HG03196 (cell line): ENCODE data around the gene INHBC.
"Not testable (repeated sequence)": the region's sequence is repeated elsewhere in the genome, so short reads cannot be mapped to it uniquely, and the experiment has no call there.

Source experiments
- ATAC-seq: cut with Tn5 transposase; IDR thresholded peaks from one replicate; pipeline ENCODE4 v1.9.1; 2021; ENCODE audit not compliant: unreplicated experiment

INHBC gene, protein sequence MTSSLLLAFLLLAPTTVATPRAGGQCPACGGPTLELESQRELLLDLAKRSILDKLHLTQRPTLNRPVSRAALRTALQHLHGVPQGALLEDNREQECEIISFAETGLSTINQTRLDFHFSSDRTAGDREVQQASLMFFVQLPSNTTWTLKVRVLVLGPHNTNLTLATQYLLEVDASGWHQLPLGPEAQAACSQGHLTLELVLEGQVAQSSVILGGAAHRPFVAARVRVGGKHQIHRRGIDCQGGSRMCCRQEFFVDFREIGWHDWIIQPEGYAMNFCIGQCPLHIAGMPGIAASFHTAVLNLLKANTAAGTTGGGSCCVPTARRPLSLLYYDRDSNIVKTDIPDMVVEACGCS

DNA sequence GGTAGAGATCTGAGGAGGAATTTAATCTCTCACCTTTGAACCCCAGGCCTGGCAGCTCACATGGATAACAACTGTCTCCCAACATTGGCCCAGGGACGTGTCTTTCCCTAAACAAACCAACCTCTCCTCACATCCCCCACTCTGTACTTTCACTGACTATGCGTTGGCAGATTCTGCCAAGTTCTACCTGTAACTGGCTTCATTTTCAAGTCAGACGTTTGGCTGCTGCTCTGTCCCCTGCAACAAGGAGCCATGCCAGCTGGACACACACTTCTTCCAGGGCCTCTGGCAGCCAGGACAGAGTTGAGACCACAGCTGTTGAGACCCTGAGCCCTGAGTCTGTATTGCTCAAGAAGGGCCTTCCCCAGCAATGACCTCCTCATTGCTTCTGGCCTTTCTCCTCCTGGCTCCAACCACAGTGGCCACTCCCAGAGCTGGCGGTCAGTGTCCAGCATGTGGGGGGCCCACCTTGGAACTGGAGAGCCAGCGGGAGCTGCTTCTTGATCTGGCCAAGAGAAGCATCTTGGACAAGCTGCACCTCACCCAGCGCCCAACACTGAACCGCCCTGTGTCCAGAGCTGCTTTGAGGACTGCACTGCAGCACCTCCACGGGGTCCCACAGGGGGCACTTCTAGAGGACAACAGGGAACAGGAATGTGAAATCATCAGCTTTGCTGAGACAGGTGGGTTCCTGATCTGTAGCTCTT, at the start of gene INHBC:
INHBC (plus strand) TSS at position 268 of the 707 bp plus-strand sequence; CDS start at position 371, 103 bp downstream.
- no peak for ATAC-seq

DNA sequence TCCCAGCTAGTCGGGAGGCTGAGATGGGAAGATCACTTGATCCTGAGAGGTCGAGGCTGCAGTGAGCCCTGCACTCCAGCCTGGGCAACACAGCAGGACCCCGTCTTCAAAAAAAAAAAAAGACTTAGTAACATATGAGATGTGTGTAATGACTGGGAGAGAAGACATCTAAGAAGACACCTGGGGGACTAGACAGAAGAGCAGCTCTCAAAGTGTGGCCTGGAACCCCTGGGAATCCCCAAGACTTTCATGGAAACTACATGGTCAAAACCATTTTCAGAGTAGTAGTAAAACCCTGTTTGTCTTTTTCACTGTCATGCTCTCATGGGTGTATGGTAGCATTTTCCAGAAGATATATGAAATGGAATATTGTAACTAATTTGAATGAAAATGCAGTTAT, 49.0 kb upstream of the INHBC start:
- no peak for ATAC-seq

DNA sequence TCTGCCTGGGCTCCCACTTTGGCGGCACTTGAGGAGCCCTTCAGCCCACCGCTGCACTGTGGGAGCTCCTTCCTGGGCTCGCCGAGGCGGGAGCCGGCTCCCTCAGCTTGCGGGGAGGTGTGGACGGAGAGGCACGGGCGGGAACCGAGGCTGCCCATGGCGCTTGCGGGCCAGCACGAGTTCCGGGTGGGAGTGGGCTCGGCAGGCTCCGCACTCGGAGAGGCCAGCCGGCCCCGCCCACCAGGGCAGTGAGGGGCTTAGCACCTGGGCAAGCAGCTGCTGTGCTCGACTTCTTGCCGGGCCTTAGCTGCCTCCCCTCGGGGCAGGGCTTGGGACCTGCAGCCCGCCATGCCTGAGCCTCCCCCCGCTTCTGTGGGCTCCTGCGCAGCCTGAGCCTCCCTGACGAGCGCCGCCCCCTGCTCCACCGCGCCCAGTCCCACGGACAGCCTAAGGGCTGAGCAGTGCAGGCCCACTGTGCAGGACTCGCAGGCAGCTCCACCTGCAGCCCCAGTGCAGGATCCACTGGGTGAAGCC, 48.3 kb upstream of the INHBC start:
- ATAC-seq, result no peak

DNA sequence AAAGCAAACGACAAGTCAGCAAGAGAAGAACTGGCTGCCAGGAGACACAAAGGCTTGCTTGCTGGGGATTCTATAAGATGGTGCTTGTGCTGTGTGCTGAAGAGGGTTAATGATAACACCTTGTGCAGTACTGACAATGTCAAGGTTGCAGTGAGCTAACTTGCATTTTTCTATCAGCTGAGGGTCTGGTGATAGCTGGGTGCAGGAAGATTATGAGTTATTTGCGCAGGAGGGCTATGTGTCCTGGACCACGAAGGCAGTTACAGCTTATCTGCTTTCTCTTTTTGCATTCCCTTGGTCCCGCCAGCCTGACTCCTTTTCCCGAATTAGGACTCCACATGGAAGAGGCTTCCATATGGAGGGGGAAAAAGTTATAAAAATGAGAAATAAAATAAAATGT, 46.2 kb upstream of the INHBC start:
- no peak for ATAC-seq

DNA sequence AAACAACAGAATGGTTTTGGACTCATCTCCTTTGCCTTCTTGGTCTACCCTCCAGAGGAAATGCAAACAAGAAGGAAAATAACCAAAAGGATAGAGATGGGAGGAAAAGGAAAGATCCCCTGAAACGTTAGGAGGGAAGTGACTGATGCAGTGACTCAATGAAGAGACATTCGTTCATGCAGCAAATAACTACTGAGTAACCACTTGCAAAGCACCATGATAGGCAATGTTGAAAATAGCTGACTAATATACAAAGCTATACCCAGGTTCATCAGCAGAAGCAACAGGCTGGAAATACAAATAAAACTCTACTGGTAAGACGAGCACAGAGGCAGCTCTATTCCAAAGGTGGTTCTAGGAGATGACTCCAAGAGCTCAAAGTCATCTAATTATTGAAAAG, 45.6 kb upstream of the INHBC start:
- no peak for ATAC-seq

DNA sequence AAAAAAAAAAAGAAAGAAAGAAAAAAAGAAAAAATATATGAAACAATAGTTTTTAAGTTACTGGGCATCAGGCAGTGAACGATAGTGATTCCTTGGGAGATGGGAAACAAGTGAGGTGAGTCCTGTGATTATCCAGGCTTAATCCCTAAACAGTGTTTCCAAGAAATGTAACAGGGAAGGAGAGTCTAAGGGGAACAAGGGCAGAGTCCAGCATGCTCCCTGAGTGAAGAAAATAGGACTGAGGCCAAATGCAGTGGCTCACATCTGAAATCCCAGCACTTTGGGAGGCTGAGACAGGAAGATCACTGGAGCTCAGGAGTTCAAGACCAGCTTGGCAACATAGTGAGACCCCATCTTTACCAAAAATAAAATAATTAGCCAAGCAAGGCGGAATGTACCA, 44.4 kb upstream of the INHBC start:
- ATAC-seq, result no peak

DNA sequence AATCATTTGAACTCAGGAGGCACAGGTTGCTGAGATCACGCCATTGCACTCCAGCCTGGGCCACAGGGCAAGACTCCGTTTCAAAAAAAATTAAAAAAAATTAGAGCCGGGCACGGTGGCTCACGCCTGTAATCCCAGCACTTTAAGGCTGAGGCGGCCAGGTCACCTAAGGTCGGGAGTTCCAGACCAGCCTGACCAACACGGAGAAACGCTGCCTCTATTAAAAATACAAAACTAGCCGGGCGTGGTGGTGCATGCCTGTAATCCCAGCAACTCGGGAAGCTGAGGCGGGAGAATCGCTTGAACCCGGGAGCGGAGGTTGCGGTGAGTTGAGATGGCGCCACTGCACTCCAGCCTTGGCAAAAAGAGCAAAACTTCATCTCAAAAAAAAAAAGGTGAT, 39.5 kb upstream of the INHBC start:
- ATAC-seq, result no peak

DNA sequence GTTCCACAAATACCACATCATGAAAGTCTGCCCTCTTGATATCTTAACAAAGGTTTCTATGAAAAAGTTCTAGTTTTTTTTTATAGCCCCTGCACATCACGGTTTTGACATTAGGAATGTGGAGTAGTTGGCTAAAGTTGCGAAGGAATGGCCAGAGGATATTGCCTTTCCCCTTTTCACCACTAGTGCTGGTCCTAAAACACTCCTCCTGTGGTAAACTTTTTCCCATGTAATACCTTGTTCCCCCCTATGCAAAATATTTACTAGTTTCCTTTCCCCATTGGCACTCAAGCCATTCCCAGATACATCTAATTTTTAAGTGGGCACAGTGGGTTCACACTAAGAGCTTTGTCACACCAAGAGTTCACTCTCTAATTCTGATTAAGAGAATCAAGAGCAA, 37.1 kb upstream of the INHBC start:
- no peak for ATAC-seq

DNA sequence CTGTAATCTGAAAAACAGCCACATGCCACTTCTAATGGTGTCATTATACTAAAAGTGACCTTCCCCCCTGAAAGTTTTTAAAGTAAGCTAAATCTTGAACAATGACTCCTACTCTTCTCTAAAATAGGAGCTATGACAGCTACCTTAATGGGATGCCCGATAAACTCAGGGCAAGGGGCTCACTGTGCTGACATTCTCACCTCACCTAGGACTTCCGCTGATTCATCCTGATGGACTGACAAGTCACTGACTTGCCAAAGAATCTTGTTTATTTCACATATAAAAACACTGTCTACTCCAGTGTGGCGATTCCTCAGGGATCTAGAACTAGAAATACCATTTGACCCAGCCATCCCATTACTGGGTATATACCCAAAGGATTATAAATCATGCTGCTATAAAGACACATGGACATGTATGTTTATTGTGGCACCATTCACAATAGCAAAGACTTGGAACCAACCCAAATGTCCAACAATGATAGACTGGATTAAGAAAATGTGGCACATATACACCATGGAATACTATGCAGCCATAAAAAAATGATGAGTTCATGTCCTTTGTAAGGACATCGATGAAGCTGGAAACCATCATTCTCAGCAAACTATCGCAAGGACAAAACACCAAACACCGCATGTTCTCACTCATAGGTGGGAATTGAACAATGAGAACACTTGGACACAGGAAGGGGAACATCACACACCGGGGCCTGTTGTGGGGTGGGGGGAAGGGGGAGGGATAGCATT, 34.7 kb upstream of the INHBC start:
- ATAC-seq, result not testable (repeated sequence)

DNA sequence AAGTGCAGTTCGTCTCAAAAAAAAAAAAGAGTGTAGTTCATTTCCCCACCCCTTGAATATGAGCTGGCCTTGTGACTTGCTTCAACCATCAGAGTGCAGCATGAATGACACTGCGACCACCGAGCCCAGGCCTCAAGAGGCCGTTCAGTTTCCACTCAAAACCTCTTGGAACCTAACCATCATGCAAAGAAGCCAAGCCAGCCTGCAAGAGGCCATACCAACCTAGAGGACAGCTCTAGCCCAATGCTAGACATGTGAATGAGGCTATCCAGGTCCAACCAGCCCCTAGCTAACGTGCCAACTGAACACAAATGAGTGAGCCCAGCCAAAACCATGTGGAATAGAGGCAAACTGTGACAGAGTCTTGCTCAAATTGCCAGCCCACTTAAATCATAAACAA, 33.4 kb upstream of the INHBC start:
- no peak for ATAC-seq

DNA sequence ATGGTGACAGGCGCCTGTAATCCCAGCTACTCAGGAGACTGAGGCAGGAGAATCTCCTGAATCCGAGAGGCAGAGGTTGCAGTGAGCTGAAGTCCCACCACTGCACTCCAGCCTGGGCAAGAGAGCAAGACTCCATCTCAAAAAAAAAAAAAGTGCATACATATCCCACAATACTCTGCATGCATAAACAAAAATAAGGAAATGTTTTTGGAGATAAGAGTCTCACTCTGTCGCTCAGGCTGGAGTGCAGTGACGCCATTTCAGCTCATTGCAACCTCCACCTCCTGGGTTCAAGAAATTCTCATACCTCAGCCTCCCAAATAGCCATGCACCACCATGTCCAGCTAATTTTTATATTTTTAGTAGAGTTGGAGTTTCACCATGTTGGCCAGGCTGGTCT, 32.4 kb upstream of the INHBC start:
- not testable (repeated sequence) for ATAC-seq

DNA sequence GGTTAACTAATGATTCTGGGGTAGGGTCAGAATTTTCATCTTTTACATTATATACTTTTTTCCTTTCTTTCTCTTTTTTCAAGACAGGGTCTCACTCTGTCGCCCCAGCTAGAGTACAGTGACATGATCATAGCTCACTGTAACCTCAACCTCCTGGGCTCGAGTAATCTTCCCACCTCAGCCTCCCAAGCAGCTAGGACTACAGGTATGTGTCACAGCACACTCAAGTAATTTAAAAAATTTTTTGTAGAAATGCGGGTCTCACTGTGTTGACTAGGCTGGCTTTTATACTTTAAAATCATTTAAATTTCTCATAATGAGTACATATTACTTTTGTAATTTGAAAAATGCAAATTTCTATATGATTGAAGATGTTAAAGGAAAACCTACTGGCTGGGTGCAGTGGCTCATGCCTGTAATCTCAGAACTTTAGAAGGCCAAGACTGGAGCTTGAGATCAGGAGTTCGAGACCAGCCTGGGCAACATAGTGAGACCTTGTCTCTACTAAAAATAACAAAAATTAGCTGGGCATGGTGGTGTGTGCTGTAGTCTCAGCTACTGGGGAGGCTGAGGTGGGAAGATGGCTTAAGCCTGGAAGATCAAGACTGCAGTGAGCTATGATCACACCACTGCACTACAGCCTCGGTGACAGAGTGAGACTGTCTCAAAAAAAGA, 29.5 kb upstream of the INHBC start:
- no peak for ATAC-seq

DNA sequence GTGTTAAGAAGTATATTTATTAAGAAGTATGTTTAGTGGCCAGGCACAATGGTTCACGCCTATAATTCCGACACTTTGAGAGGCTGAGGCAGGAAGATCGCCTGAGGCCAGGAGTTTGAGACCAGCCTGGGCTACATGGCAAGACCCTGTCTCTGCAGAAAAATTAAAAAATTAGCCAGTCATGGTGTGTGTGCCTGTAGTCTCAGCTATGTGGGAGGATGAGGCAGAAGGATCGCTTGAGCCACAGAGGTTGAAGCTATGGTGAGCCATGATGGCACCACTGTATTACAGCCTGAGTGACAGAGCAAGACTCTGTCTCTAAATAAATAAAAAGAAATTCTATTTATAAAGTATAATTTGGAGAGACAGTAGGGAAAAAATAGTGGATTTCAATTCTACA, 24.1 kb upstream of the INHBC start:
- ATAC-seq, result no peak

DNA sequence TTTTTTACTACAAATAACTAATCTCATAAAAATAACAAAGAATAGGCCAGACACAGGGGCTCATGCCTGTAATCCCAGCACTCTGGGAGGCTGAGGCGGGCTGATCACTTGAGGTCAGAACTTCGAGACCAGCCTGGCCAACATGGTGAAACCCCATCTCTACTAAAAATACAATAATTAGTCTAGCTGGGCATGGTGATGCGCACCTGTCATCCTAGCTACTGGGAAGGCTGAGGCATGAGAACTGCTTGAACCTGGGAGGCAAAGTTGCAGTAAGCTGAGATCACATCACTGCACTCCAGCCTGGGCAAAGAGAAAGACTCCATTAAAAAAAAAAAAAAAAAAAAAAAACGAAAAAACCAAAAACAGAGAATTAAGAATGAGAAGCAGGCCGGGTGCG, 20.4 kb upstream of the INHBC start:
- not testable (repeated sequence) for ATAC-seq

DNA sequence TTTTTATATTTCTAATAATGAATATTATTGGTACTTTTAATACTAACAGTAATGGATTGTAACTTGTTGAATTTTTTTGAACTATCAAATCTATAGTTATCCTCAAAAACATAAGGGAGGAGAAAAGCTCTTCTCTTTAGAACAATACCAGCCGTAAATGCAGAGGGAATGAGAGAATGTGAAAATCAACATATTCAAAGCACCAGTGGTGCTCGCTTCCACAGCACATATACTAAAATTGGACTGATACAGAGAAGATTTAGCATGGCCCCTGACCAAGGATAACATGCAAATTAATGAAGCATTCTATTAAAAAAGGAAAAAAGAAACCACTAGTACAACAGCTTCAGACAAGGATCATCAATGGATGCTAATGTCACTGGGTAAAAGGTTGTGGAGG, 19.5 kb upstream of the INHBC start:
- no peak for ATAC-seq

DNA sequence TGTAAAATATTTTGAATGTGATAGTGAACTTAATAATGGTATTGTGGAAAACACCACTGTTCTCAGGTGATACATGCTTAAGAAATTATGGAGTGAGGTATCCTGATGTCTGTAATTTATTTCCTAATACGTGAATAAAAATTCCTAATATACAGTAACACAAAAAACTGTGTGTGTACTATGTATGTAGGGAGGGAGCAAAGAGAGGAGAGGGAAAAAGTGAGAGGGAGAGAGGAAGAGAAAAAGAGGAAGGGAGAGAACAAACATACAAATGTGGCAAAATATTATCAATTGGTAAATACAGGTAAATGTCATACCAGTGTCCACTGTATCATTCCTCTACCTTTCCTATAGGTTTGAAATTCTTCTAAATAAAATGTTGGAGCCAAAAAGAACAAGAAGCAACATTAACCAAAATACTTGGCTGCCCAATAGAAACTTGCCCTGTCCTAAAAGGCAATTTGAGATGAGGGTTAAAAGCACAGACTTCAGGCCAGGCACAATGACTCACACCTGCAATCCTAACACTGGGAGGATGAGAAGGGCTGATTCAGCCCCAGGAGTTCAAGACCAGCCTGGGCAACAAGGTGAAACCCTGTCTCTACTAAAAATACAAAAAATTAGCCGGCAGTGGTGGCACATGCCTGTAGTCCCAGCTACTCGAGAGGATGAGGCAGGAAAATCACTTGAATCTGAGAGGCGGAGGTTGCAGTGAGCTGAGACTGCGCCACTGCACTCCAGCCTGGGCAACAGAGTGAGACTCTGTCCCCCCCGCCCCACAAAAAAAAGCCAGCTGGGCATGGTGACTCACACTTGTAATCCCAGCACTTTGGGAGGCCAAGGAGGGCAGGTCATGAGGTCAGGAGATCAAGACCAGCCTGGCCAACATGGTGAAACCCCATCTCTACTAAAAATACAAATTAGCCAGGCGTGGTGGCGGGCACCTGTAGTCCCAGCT, 18.3 kb upstream of the INHBC start:
- no peak for ATAC-seq

DNA sequence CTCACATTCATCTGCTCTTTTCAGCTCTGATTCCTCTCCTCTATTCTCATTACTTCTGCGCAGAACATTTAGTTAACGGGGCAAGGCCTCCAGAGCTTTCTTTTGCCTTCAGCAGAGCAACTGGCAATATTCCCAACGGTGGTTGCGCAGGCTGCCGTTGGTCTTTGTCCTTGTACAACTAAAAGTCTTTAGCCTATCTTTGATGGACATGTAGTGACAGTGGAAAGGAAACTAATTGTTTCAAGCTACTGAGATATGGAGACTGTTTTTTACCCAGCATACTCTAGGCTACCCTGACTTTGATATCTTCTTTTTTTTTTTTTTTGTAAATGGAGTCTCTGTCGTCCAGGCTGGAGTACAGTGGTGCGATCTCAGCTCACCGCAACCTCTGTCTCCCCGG, 16.3 kb upstream of the INHBC start:
- ATAC-seq, result no peak

DNA sequence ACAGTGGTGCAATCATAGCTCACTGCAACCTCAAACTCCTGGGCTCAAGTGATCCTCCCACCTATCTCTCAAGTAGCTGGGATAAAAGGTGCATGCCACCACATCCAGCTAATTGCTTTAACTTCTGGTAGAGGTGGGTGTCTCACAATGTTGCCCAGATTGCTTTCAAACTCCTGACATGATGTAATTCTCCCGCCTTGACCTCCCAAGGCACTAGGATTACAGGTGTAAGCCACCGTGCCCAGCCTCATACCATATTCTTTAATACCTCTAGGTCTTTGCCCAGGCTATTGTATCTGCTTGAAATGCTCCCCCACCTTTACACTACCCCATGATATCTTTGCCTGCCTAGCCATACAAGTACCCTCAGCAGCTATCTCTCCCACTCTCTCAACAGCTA, 15.1 kb upstream of the INHBC start:
- no peak for ATAC-seq

DNA sequence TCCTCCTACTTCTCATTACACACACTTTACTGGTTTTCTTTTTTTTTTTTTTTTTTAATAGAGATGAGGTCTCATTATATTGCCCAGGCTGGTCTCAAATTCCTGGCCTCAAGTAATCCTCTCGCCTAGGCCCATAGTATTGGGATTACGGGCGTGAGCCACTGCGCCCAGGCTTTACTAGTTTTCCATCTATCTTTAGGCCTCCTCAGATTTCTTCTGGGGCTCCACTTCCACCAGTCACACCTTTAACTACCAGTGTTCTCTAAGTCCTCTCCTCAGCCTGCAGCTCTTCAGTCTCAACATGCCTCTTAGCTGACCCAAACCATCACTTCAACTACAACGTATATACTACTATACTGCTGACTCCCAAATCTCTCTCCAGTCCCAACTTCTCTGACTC, 14.1 kb upstream of the INHBC start:
- ATAC-seq, result no peak

DNA sequence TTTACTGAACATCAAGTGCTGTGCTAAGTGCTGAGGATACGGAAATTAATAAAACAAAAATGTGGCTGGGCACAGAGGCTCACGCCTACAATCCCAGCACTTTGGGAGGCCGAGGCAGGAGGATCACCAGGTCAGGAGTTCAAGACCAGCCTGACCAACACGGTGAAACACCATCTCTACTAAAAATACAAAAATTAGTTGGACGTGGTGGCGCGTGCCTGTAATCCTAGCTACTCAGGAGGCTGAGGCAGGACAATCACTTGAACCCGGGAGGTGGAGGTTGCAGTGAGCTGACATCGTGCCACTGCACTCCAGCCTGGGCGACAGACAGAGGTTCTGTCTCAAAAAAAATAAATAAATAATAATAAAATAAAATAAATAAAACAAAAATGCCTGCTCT, 7.6 kb upstream of the INHBC start:
- ATAC-seq, result not testable (repeated sequence)
